Measurements from ENCODE around the gene ESR2.

The ESR2 gene

GRCh38 chr14:64260418-64260817 lies 33.8 kb downstream of the ESR2 start:
- no peaks in the 10 kb centered on the region for H3K9me3 ChIP-seq (ENCODE audit: insufficient read depth, low read length)
- H3F3A ChIP-seq (ENCODE audit: insufficient read depth): no peaks in the 10 kb centered on the region

GRCh38 chr14:64255756-64256155 lies 38.4 kb downstream of the ESR2 start:
- Histone ChIP-seq H3K9ac (ENCODE audit: low read length) (no peak overlapping the region), H4K20me1 (ENCODE audit: low read depth, low read length) (no peaks in the 10 kb centered on the region), H3K27me3 (ENCODE audit: low read length) (no peaks in the 10 kb centered on the region), H3K4me3 (ENCODE audit: insufficient read depth, low read length, poor library complexity, severe bottlenecking) (no peak overlapping the region), H3K4me2 (ENCODE audit: low read depth, low read length, poor library complexity, severe bottlenecking) (no peak overlapping the region), H3K36me3 (ENCODE audit: low read length) (no peaks in the 10 kb centered on the region), H2AFZ (ENCODE audit: low read depth, low read length, severe bottlenecking) (no peak overlapping the region), H3K79me2 (ENCODE audit: insufficient read depth, low read length) (no peaks in the 10 kb centered on the region), H3K9me3 (ENCODE audit: insufficient read depth, low read length) (no peaks in the 10 kb centered on the region), H3K27ac (ENCODE audit: low read depth, low read length) (no peak overlapping the region), H3F3A (ENCODE audit: insufficient read depth) (no peaks in the 10 kb centered on the region), H3K9me2 (replicated peaks; ENCODE audit: insufficient read depth, low read length) (no peaks in the 10 kb centered on the region)
- TF ChIP-seq, protein P1, sequence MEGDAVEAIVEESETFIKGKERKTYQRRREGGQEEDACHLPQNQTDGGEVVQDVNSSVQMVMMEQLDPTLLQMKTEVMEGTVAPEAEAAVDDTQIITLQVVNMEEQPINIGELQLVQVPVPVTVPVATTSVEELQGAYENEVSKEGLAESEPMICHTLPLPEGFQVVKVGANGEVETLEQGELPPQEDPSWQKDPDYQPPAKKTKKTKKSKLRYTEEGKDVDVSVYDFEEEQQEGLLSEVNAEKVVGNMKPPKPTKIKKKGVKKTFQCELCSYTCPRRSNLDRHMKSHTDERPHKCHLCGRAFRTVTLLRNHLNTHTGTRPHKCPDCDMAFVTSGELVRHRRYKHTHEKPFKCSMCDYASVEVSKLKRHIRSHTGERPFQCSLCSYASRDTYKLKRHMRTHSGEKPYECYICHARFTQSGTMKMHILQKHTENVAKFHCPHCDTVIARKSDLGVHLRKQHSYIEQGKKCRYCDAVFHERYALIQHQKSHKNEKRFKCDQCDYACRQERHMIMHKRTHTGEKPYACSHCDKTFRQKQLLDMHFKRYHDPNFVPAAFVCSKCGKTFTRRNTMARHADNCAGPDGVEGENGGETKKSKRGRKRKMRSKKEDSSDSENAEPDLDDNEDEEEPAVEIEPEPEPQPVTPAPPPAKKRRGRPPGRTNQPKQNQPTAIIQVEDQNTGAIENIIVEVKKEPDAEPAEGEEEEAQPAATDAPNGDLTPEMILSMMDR (IDR thresholded peaks at IDR 0.05; ENCODE audit: insufficient read depth, low read length, poor library complexity, severe bottlenecking): no peak
- no peak for TF ChIP-seq EZH2phosphoT487 (conservative IDR thresholded peaks at IDR 0.05; ENCODE audit: low read length)

More at GRCh38 chr14:64260418-64260817, 33.8 kb downstream of the ESR2 start:
- H3K4me2 ChIP-seq (ENCODE audit: low read depth, low read length, poor library complexity, severe bottlenecking): no peak overlapping the region
- H2AFZ ChIP-seq (ENCODE audit: low read depth, low read length, severe bottlenecking): no peak overlapping the region
- no peaks in the 10 kb centered on the region for H3K36me3 ChIP-seq (ENCODE audit: low read length)
- no peak overlapping the region for H3K4me3 ChIP-seq (ENCODE audit: insufficient read depth, low read length, poor library complexity, severe bottlenecking)
- H3K27ac ChIP-seq (ENCODE audit: low read depth, low read length): no peak overlapping the region
- no peaks in the 10 kb centered on the region for H3K79me2 ChIP-seq (ENCODE audit: insufficient read depth, low read length)
- H4K20me1 ChIP-seq (ENCODE audit: low read depth, low read length): no peaks in the 10 kb centered on the region
- no peaks in the 10 kb centered on the region for H3K27me3 ChIP-seq (ENCODE audit: low read length)
- TF ChIP-seq, protein P1 (IDR thresholded peaks at IDR 0.05; ENCODE audit: insufficient read depth, low read length, poor library complexity, severe bottlenecking): no peak
- no peak for TF ChIP-seq EZH2phosphoT487 (conservative IDR thresholded peaks at IDR 0.05; ENCODE audit: low read length)
- no peaks in the 10 kb centered on the region for H3K9me2 ChIP-seq (replicated peaks; ENCODE audit: insufficient read depth, low read length)
- no peak overlapping the region for H3K9ac ChIP-seq (ENCODE audit: low read length)

DNA sequence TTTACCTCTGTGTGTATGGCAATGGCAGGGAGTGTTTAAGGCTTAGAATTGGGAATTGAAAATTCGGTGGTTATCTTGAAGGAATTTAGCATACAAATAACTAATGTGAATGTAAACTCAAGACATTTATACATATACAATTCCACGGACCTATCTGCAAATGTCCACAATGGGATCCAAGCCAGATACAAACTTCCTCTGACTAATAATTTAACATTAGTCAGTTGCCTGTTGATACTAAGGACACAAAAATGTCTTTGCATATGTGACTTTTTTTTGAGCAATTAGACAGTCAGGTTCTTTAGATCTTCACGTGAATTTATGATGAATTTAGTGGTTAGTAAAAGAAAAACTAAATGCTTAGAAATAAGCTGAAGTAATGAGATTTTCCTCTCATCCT lies 40.5 kb downstream of the ESR2 start:
- no peak overlapping the region for H3K4me3 ChIP-seq (ENCODE audit: insufficient read depth, low read length, poor library complexity, severe bottlenecking)
- no peaks in the 10 kb centered on the region for H3K9me2 ChIP-seq (replicated peaks; ENCODE audit: insufficient read depth, low read length)
- H3K9ac ChIP-seq (ENCODE audit: low read length): no peak overlapping the region
- no peaks in the 10 kb centered on the region for H3K9me3 ChIP-seq (ENCODE audit: insufficient read depth, low read length)
- no peaks in the 10 kb centered on the region for H3K36me3 ChIP-seq (ENCODE audit: low read length)
- no peak overlapping the region for H3K27ac ChIP-seq (ENCODE audit: low read depth, low read length)
- no peaks in the 10 kb centered on the region for H3K79me2 ChIP-seq (ENCODE audit: insufficient read depth, low read length)
- TF ChIP-seq, protein P1 (IDR thresholded peaks at IDR 0.05; ENCODE audit: insufficient read depth, low read length, poor library complexity, severe bottlenecking): no peak
- no peaks in the 10 kb centered on the region for H4K20me1 ChIP-seq (ENCODE audit: low read depth, low read length)
- H3F3A ChIP-seq (ENCODE audit: insufficient read depth): no peaks in the 10 kb centered on the region
- no peak overlapping the region for H3K4me2 ChIP-seq (ENCODE audit: low read depth, low read length, poor library complexity, severe bottlenecking)
- H3K27me3 ChIP-seq (ENCODE audit: low read length): no peaks in the 10 kb centered on the region
- no peak overlapping the region for H2AFZ ChIP-seq (ENCODE audit: low read depth, low read length, severe bottlenecking)

DNA sequence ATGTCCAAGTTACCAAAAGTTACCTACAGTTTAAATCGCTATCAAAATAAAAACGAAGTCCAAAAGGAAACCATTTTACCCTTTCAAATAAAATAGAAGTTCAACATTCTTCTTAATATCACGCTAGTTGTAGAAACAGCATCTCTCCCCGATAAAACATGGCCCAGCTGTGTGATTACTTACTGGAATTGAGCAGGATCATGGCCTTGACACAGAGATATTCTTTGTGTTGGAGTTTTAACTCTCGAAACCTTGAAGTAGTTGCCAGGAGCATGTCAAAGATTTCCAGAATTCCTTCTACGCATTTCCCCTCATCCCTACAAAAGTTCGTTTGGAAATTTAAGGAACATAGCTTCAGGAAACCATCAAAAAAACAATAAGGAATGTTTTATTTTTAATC lies 44.8 kb downstream of the ESR2 start:
- Histone ChIP-seq H3K79me2 (ENCODE audit: insufficient read depth, low read length) (no peaks in the 10 kb centered on the region), H3F3A (ENCODE audit: insufficient read depth) (no peaks in the 10 kb centered on the region), H3K27me3 (ENCODE audit: low read length) (no peaks in the 10 kb centered on the region), H3K4me3 (ENCODE audit: insufficient read depth, low read length, poor library complexity, severe bottlenecking) (no peak overlapping the region), H3K9ac (ENCODE audit: low read length) (no peak overlapping the region), H3K9me3 (ENCODE audit: insufficient read depth, low read length) (no peaks in the 10 kb centered on the region), H4K20me1 (ENCODE audit: low read depth, low read length) (no peaks in the 10 kb centered on the region), H3K9me2 (replicated peaks; ENCODE audit: insufficient read depth, low read length) (no peaks in the 10 kb centered on the region), H3K27ac (ENCODE audit: low read depth, low read length) (no peak overlapping the region), H3K4me2 (ENCODE audit: low read depth, low read length, poor library complexity, severe bottlenecking) (no peak overlapping the region), H3K36me3 (ENCODE audit: low read length) (no peaks in the 10 kb centered on the region), H2AFZ (ENCODE audit: low read depth, low read length, severe bottlenecking) (no peak overlapping the region)
- TF ChIP-seq, protein P1 (IDR thresholded peaks at IDR 0.05; ENCODE audit: insufficient read depth, low read length, poor library complexity, severe bottlenecking): no peak
- no peak for TF ChIP-seq EZH2phosphoT487 (conservative IDR thresholded peaks at IDR 0.05; ENCODE audit: low read length)

Measured in SU-DHL-6 (cell line).